Neural progenitor cell (in vitro differentiated cells): ENCODE data around the gene EFCAB6.

Source experiments
- EZH2 ChIP-seq: fragments of 200-600 bp; sonication (generic); IDR thresholded peaks from 2 replicates; pipeline ENCODE4 v1.6.1; 2017; ENCODE audit warnings: antibody characterized with exemption, mild to moderate bottlenecking, moderate library complexity
- TF ChIP-seq, protein P1 (sequence below): fragments of 200-600 bp; sonication (generic); IDR thresholded peaks from 2 replicates; pipeline ENCODE4 v1.5.1; 2017; ENCODE audit warnings: antibody characterized with exemption, mild to moderate bottlenecking

DNA sequence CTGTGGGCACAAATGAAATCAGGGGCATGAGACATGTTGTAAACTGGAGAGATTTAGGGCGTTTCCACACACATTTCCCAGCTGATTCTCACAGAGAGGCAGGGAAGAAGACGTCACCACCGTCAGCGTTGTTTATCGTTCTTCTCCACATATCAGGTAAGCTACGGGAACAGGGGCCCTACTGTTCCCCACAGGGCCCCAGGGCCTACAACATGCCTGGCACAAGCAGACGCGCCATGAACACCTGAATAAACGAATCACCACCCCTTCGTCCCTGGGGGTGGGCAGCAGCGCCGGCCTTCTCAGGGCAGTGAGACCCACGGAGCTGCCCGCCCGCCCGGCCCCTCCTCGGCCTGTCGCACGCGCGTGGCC is 342 bp downstream of the EFCAB6 start:
- TF ChIP-seq, protein P1, sequence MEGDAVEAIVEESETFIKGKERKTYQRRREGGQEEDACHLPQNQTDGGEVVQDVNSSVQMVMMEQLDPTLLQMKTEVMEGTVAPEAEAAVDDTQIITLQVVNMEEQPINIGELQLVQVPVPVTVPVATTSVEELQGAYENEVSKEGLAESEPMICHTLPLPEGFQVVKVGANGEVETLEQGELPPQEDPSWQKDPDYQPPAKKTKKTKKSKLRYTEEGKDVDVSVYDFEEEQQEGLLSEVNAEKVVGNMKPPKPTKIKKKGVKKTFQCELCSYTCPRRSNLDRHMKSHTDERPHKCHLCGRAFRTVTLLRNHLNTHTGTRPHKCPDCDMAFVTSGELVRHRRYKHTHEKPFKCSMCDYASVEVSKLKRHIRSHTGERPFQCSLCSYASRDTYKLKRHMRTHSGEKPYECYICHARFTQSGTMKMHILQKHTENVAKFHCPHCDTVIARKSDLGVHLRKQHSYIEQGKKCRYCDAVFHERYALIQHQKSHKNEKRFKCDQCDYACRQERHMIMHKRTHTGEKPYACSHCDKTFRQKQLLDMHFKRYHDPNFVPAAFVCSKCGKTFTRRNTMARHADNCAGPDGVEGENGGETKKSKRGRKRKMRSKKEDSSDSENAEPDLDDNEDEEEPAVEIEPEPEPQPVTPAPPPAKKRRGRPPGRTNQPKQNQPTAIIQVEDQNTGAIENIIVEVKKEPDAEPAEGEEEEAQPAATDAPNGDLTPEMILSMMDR = no peak
- no peak for TF ChIP-seq EZH2
